T-cell (primary cell): ENCODE results near the gene ACTL8. TPM values are rescaled to one million over a fixed set of nuclear protein-coding genes. Genes with fewer than 3 reads are reported as not detected.

Source experiments
- ATAC-seq, 4 experiments: fragments of 200-7000 bp in 3 of 4; fragments of 150-1000 bp in 1 of 4; cut with Tn5 transposase; replicated peaks in 1 of 4; 1 replicate in 3 of 4; 2 replicates in 1 of 4; pipeline ENCODE4 v1.10.0; 2021; ENCODE audit warnings: moderate library complexity in 3 of 4, mild to moderate bottlenecking in 2 of 4, moderate number of reproducible peaks in 1 of 4
- CTCF ChIA-PET, 2 donors: fragments of 300-600 bp; sonication (Branson Sonifier 250); formaldehyde crosslinking; loops; one replicate each; lab custom pipeline; 2022; ENCODE audit warnings: antibody characterized with exemption in 2 of 2; lab: Charles Lee
- POLR2A ChIA-PET, 2 donors: fragments of 300-600 bp; sonication (Branson Sonifier 250); formaldehyde crosslinking; loops; one replicate each; lab custom pipeline; 2022; ENCODE audit warnings: antibody characterized with exemption in 2 of 2; lab: Charles Lee
- DNase-seq, 35 experiments: peaks; one replicate each; pipeline versions ENCODE4 v3.0.0 to v3.0.0-alpha.2; 2013 to 2023
- H3K27ac ChIP-seq: one replicate; pipeline ENCODE4 v1.5.1; 2013; ENCODE audit warnings: low read length
- H3K27me3 ChIP-seq, 2 experiments: replicated peaks in 1 of 2; 1 replicate in 1 of 2; 2 replicates in 1 of 2; pipeline versions ENCODE4 v1.6.1 to v1.7.0; 2013; ENCODE audit warnings: low read length in 1 of 2, mixed read lengths in 1 of 2; ENCODE audit not compliant: control insufficient read depth in 2 of 2, insufficient read depth in 2 of 2; ENCODE audit errors: extremely low read depth in 1 of 2
- H3K36me3 ChIP-seq, 2 donors: 1 replicate in 1 of 2; 2 replicates in 1 of 2; pipeline versions ENCODE4 v1.6.1 to v1.7.0; 2013; ENCODE audit warnings: low read length in 1 of 2; ENCODE audit not compliant: control insufficient read depth in 2 of 2, insufficient read depth in 1 of 2; ENCODE audit errors: extremely low read depth in 1 of 2
- H3K4me1 ChIP-seq, 2 experiments: 1 replicate in 1 of 2; 2 replicates in 1 of 2; pipeline versions ENCODE4 v1.6.1 to v1.7.0; 2013; ENCODE audit warnings: low read length in 2 of 2, mixed read lengths in 1 of 2; ENCODE audit not compliant: insufficient read depth in 2 of 2, control insufficient read depth in 1 of 2; ENCODE audit errors: extremely low read depth in 1 of 2
- H3K4me3 ChIP-seq, 2 donors: 1 replicate in 1 of 2; 2 replicates in 1 of 2; pipeline versions ENCODE4 v1.5.1 to v1.7.0; 2013; ENCODE audit warnings: mild to moderate bottlenecking in 2 of 2, low read length in 1 of 2, moderate library complexity in 1 of 2; ENCODE audit not compliant: control insufficient read depth in 1 of 2; ENCODE audit errors: extremely low read depth in 1 of 2
- H3K9me3 ChIP-seq: 2 replicates; pipeline ENCODE4 v1.7.0; 2013
- H3K27ac Mint-ChIP-seq, 2 donors: one replicate each; pipeline ENCODE4 v1.8.0; 2020 to 2021; ENCODE audit warnings: mild to moderate bottlenecking in 2 of 2, mixed read lengths in 2 of 2
- H3K27me3 Mint-ChIP-seq, 2 donors: one replicate each; pipeline ENCODE4 v1.8.0; 2021 to 2022; ENCODE audit warnings: mixed read lengths in 2 of 2
- H3K36me3 Mint-ChIP-seq: one replicate; pipeline ENCODE4 v1.8.0; 2021; ENCODE audit warnings: mixed read lengths
- H3K4me1 Mint-ChIP-seq, 3 donors: one replicate each; pipeline ENCODE4 v1.8.0; 2020 to 2022; ENCODE audit warnings: mixed read lengths in 3 of 3, mild to moderate bottlenecking in 1 of 3
- H3K4me3 Mint-ChIP-seq, 3 donors: one replicate each; pipeline ENCODE4 v1.8.0; 2020 to 2022; ENCODE audit warnings: mild to moderate bottlenecking in 3 of 3, mixed read lengths in 3 of 3, moderate library complexity in 3 of 3
- H3K9me3 Mint-ChIP-seq, 3 donors: one replicate each; pipeline ENCODE4 v1.8.0; 2020 to 2022; ENCODE audit warnings: mixed read lengths in 3 of 3
- WGBS: methylation state at CpG from one replicate; pipeline ENCODE4 v1.1.5; 2013; ENCODE audit warnings: missing lambda C conversion rate; ENCODE audit not compliant: insufficient coverage; 5-methylcytosine and 5-hydroxymethylcytosine counted together
- total RNA-seq, 35 experiments: library from RNA in 6 of 35; stranded (reverse) in 6 of 35; fragments of 120-200 nt in 1 of 35; gene quantifications; one replicate each; pipeline versions ENCODE4 v1.2.1 to v1.2.4 and lab custom pipeline; 2013 to 2026

The ACTL8 gene
- total RNA-seq, 5 donors from 2014 or later (not counting 1 experiment from before 2014, with no cell fraction given) = not detected

DNA sequence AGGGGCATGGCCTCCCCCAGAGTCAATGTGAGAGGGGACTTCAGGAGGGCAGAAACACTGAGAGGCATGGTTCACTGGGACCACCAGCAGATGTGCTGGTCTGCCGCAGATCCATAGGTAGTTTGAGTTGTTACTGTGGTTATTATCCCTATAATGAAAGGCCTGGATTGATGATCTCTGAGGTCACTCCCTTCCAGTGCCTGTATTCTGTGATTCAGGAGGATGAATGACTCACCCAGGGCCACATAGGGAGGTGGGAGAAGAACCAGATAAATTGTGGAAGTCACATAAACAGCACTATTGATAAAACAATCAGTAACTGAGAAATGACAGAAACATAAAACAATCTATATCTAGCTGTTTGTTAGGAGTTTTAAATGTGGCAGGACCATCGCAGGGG, 22.7 kb upstream of the ACTL8 start:
- H3K4me1 ChIP-seq = no peaks in the 10 kb centered on the region
- Mint-ChIP-seq H3K27me3 (peaks cover 3% of the 10 kb centered on the region in 2 donors), H3K4me1 (no peaks in the 10 kb centered on the region), H3K27ac (no peak overlapping the region), H3K4me3 (no peak overlapping the region), H3K36me3 (no peaks in the 10 kb centered on the region), H3K9me3 (peaks cover 0 to 4% (median 0%) of the 10 kb centered on the region in 3 donors)
- no peaks in the 10 kb centered on the region for H3K9me3 ChIP-seq
- ChIA-PET POLR2A (no interaction called here), CTCF (no interaction called here)
- ATAC-seq = no peak
- DNase-seq = no peak
- WGBS = 100% methylated on average over 1 of the region's 2 CpGs
- no peak overlapping the region for H3K4me3 ChIP-seq
- H3K27ac ChIP-seq = no peak overlapping the region
- H3K36me3 ChIP-seq = no peaks in the 10 kb centered on the region
- peaks cover 0 to 29% of the 10 kb centered on the region in 2 experiments for H3K27me3 ChIP-seq

DNA sequence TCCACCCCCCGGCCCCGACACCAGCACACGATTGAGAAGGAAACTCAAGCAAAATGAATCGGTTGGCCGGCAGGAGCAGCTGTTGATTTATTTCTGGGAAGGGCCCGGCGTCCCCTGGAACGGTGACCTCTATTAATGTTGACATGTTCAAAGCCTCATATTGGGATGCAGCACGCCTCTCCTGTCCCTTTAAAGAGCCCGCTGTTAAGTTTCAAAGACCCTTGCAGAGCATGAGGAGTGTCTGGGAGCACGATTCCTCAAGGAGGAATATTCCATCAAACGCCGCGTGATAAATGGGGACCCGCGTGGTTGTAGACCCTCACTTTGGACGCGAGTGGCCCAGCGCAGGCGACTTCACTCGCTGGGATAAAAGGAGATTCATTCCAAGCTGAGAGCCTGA, 21.5 kb upstream of the ACTL8 start:
- H3K4me1 Mint-ChIP-seq = no peaks in the 10 kb centered on the region
- no peak overlapping the region for H3K4me3 ChIP-seq
- H3K27me3 Mint-ChIP-seq = peaks cover 6 to 7% of the 10 kb centered on the region in 2 donors
- no peaks in the 10 kb centered on the region for H3K9me3 Mint-ChIP-seq
- H3K27ac ChIP-seq = no peak overlapping the region
- no peaks in the 10 kb centered on the region for H3K9me3 ChIP-seq
- ATAC-seq = no peak
- H3K27me3 ChIP-seq = peaks cover 0 to 30% of the 10 kb centered on the region in 2 experiments
- H3K36me3 Mint-ChIP-seq = no peaks in the 10 kb centered on the region
- H3K4me1 ChIP-seq = no peaks in the 10 kb centered on the region
- POLR2A ChIA-PET = no interaction called here
- no peak overlapping the region for H3K27ac Mint-ChIP-seq
- 76% methylated on average over 19 of the region's 21 CpGs for WGBS
- H3K4me3 Mint-ChIP-seq = no peak overlapping the region
- H3K36me3 ChIP-seq = no peaks in the 10 kb centered on the region
- CTCF ChIA-PET = no interaction called here
- no peak for DNase-seq

DNA sequence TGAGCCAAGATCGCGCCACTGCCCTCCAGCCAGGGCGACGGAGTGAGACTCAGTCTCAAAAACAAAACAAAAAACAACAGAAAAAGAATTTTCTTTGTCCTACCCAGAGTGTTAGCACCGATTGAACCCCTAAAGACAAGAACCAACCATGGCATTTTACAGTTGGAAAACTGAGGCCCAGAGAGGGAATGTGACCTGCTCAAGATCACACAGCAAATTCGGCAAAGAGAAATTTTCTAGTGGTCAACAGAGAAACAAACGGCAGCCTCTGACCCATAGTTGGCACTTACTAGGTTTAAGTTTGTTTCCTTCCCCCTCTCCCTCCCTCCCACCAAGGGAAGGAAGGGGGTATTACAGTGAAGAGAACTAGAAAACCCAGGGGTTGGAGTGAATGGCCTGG, 20.5 kb upstream of the ACTL8 start:
- Mint-ChIP-seq H3K27me3 (peaks cover 6 to 7% of the 10 kb centered on the region in 2 donors), H3K27ac (no peak overlapping the region), H3K36me3 (no peaks in the 10 kb centered on the region), H3K4me1 (no peaks in the 10 kb centered on the region), H3K4me3 (no peak overlapping the region), H3K9me3 (no peaks in the 10 kb centered on the region)
- Histone ChIP-seq H3K27ac (no peak overlapping the region), H3K9me3 (no peaks in the 10 kb centered on the region), H3K4me3 (no peak overlapping the region), H3K27me3 (peaks cover 0 to 24% of the 10 kb centered on the region in 2 experiments), H3K36me3 (no peaks in the 10 kb centered on the region), H3K4me1 (no peaks in the 10 kb centered on the region)
- no peak for ATAC-seq
- WGBS = 100% methylated on average over 1 of the region's 7 CpGs
- POLR2A ChIA-PET = no interaction called here
- DNase-seq = no peak
- CTCF ChIA-PET = no interaction called here

DNA sequence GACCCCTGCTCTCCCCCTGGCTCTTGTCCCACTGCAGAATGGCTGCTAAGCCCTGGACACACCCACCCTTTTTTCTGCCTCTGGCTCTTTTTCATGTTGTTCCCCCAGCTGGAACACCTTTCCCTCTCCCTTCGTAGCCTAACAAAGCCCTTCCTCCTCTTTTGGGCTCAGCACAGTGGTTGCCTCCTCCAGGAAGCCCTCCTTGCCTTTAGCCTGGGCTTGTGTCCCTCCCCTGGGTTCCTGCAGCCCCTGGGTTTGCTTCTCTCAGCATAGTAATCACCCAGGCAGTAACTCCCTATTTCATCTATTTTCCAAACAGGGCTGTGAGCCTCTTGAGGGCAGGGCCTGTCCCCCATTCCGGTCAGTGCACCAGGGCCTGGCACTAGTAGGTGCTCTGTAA, 19.8 kb upstream of the ACTL8 start:
- H3K4me1 Mint-ChIP-seq = no peaks in the 10 kb centered on the region
- CTCF ChIA-PET = no interaction called here

DNA sequence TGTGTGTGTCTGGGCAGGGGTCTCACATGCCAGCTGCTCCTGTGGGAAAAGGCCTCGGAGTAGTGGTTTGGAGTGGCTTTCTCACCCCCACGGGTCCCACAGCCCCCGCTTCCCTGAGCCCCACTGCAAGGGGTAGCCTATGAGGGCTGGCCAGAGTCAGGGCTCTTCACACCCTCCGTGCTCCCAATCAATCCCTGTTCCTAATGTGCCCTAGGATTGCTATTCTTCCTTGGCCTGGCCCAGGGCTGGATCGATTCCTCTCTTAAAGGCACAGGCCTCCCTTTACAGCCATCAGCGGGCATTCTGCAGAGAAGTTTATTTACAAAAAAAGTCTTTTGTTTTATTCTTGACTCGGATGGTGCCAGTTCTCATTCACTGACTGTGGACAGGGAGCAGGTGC, 19.3 kb upstream of the ACTL8 start:
- Histone ChIP-seq H3K4me1 (no peaks in the 10 kb centered on the region), H3K27me3 (peaks cover 0 to 23% of the 10 kb centered on the region in 2 experiments), H3K4me3 (no peak overlapping the region), H3K27ac (no peak overlapping the region), H3K36me3 (no peaks in the 10 kb centered on the region), H3K9me3 (no peaks in the 10 kb centered on the region)
- Mint-ChIP-seq H3K9me3 (no peaks in the 10 kb centered on the region), H3K4me3 (no peak overlapping the region), H3K27me3 (peaks cover 11 to 14% of the 10 kb centered on the region in 2 donors), H3K36me3 (no peaks in the 10 kb centered on the region), H3K4me1 (no peaks in the 10 kb centered on the region), H3K27ac (no peak overlapping the region)
- ChIA-PET CTCF (no interaction called here), POLR2A (no interaction called here)
- 65% methylated on average over 4 of the region's 7 CpGs for WGBS
- DNase-seq (no peak), ATAC-seq (no peak)

More for the DNA sequence above, 19.8 kb upstream of the ACTL8 start:
- H3K27me3 Mint-ChIP-seq = peaks cover 6 to 10% of the 10 kb centered on the region in 2 donors
- no peak overlapping the region for H3K4me3 ChIP-seq
- POLR2A ChIA-PET = no interaction called here
- H3K27ac Mint-ChIP-seq = no peak overlapping the region
- no peaks in the 10 kb centered on the region for H3K9me3 ChIP-seq
- DNase-seq = no peak
- H3K27me3 ChIP-seq = peaks cover 0 to 23% of the 10 kb centered on the region in 2 experiments
- no peak overlapping the region for H3K4me3 Mint-ChIP-seq
- 63% methylated on average over 2 of the region's 2 CpGs for WGBS
- no peak overlapping the region for H3K27ac ChIP-seq
- H3K36me3 ChIP-seq = no peaks in the 10 kb centered on the region
- no peaks in the 10 kb centered on the region for H3K9me3 Mint-ChIP-seq
- ATAC-seq = no peak
- H3K4me1 ChIP-seq = no peaks in the 10 kb centered on the region
- no peaks in the 10 kb centered on the region for H3K36me3 Mint-ChIP-seq

DNA sequence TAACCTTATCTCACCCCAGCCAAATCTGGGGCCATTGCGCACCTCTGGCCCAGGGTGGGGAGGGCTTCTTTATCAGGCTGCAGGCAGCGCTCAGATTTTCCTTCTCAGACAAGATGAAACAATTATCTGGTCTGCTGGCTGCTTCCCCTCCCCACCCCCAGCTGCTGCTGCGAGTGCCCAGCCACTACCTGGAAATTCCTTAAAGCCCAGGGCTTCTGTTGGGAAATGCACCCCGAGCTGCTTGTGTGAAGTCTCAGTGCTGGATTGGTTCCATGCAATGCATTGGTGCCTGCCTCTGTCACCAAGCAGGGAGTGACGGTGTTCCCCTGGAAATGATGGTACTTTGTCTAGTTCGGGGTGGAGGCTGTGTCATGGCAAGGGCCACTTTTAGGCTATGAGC, 18.5 kb upstream of the ACTL8 start:
- DNase-seq = no peak
- peaks cover 0 to 27% of the 10 kb centered on the region in 2 experiments for H3K27me3 ChIP-seq
- H3K4me3 ChIP-seq = no peak overlapping the region
- H3K36me3 ChIP-seq = no peaks in the 10 kb centered on the region
- Mint-ChIP-seq H3K4me3 (no peak overlapping the region), H3K4me1 (no peaks in the 10 kb centered on the region), H3K27me3 (peaks cover 15 to 20% of the 10 kb centered on the region in 2 donors), H3K9me3 (no peaks in the 10 kb centered on the region), H3K27ac (no peak overlapping the region), H3K36me3 (no peaks in the 10 kb centered on the region)
- ATAC-seq = no peak
- WGBS = 56% methylated on average over 5 of the region's 6 CpGs
- CTCF ChIA-PET = no interaction called here
- no peaks in the 10 kb centered on the region for H3K4me1 ChIP-seq
- POLR2A ChIA-PET = no interaction called here
- H3K9me3 ChIP-seq = no peaks in the 10 kb centered on the region
- H3K27ac ChIP-seq = no peak overlapping the region

DNA sequence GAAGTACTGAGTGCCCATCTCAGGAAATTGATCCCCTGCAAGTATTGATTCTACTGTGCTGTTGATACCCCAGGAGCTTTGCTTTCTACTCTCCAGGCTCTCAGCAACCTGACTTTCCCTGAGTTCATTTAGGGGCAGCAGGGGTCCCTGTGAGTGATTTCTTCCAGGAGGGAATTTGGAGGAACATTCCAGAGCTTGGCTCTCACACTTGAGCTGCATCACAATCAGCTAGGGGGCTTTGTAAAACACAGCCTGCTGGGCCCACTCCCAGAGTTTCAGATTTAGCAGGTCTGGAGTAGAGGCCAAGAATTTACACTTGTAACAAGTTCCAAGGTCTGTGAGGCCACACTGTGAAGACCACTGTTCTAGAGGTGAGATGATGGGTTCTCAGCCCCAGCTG, 16.1 kb upstream of the ACTL8 start:
- CTCF ChIA-PET = no interaction called here
- no peak overlapping the region for H3K27ac Mint-ChIP-seq
- H3K27me3 Mint-ChIP-seq = peaks cover 11 to 21% of the 10 kb centered on the region in 2 donors

More for the DNA sequence above, 16.1 kb upstream of the ACTL8 start:
- H3K4me3 ChIP-seq = no peak overlapping the region
- no peaks in the 10 kb centered on the region for H3K4me1 ChIP-seq
- peaks cover 0 to 43% of the 10 kb centered on the region in 2 experiments for H3K27me3 ChIP-seq
- ATAC-seq (no peak), DNase-seq (no peak)
- H3K36me3 ChIP-seq = no peaks in the 10 kb centered on the region
- Mint-ChIP-seq H3K36me3 (no peaks in the 10 kb centered on the region), H3K4me1 (no peaks in the 10 kb centered on the region), H3K4me3 (no peak overlapping the region), H3K9me3 (no peaks in the 10 kb centered on the region)
- no peaks in the 10 kb centered on the region for H3K9me3 ChIP-seq
- POLR2A ChIA-PET = no interaction called here
- H3K27ac ChIP-seq = no peak overlapping the region
